ENCODE measurements around the gene PSRC1.
A peak's percentile ranks its signal among the peaks of the same experiment; 100 is the strongest.

PSRC1 gene

DNA sequence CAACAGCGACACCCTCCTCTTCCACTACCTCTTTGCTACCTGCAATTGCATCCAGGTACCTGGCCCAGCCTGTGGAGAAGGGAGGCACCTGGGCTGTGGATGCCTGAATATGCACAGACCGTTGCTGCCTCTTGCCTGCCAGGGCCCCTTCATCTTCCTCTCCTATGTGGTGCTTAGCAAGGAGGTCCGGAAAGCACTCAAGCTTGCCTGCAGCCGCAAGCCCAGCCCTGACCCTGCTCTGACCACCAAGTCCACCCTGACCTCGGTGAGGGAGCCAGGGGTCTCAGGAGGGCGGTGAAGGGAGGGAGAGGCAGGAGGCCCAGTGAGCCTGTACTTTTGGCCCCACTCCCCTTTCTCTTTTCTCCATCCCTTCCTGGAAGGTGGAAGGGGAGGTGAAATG lies 11.5 kb downstream of the PSRC1 start:
- no peak for DNase-seq

DNA sequence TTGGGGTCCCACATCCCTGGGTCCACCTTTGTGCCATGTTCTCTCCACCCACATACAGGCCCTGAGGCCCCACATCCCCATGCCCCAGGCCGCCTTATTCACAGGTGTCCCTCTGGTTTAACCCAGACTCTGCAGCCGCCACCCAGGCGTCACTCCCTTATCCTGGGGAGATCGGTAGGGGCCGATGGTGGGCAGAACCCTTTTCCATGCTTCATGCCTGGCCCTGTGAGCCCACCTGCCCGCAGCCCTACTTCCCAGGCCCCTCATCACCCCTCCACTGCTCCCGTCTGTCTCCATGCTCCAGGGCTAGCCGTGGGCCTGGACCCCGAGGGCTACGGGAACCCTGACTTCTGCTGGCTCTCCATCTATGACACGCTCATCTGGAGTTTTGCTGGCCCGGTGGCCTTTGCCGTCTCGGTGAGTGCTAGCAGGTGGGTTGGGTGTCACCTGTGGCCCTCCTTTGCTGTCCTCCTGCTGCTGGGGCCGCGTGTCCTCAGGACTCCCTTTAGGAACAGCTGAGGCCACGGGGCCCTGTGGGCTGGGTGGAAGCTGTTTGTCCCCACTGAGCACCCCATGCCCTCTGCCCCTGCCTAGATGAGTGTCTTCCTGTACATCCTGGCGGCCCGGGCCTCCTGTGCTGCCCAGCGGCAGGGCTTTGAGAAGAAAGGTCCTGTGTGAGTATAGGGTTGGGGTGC lies 12.2 kb downstream of the PSRC1 start:
- no peak for DNase-seq

DNA sequence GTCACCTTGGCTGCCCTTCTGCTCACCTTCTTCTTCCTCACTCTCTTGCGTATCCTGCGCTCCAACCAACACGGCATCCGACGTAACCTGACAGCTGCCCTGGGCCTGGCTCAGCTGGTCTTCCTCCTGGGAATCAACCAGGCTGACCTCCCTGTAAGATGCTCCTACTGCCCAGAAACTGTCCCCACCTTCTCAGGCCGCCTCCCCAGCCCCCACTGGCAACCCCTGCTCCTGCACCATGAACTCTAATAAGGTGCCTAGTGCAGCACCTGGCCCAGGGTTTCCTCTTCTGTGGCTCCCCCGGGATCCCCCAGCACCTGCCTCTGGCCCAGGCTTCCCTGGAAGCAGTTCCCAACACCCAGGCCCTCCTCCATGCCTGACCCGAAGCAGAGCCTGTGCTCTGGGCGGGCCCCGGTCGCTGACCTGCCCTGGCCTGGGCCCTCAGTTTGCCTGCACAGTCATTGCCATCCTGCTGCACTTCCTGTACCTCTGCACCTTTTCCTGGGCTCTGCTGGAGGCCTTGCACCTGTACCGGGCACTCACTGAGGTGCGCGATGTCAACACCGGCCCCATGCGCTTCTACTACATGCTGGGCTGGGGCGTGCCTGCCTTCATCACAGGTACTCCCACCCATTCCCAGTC lies 12.8 kb downstream of the PSRC1 start:
- DNase-seq = no peak

DNA sequence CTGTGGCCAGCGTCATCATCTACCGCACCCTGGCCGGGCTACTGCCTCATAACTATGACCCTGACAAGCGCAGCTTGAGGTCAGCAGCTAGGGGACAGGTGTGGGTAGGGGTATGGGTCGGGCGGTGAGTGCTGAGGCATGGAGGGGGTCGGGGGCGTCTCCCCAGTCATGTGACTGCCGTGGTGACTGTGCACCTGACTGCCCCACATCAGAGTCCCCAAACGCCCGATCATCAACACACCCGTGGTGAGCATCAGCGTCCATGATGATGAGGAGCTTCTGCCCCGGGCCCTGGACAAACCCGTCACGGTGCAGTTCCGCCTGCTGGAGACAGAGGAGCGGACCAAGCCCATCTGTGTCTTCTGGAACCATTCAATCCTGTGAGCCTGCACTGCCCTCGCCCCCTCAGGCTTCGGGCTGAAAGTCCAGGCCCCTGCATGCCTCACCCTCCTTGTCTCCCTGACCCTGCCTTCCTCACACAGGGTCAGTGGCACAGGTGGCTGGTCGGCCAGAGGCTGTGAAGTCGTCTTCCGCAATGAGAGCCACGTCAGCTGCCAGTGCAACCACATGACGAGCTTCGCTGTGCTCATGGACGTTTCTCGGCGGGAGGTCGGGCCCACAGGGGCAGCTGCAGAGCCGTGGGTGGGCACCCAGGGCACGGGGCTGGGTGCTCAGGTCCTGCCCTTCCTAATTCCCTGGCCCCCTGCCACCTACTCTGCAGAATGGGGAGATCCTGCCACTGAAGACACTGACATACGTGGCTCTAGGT lies 13.5 kb downstream of the PSRC1 start:
- DNase-seq = no peak

DNA sequence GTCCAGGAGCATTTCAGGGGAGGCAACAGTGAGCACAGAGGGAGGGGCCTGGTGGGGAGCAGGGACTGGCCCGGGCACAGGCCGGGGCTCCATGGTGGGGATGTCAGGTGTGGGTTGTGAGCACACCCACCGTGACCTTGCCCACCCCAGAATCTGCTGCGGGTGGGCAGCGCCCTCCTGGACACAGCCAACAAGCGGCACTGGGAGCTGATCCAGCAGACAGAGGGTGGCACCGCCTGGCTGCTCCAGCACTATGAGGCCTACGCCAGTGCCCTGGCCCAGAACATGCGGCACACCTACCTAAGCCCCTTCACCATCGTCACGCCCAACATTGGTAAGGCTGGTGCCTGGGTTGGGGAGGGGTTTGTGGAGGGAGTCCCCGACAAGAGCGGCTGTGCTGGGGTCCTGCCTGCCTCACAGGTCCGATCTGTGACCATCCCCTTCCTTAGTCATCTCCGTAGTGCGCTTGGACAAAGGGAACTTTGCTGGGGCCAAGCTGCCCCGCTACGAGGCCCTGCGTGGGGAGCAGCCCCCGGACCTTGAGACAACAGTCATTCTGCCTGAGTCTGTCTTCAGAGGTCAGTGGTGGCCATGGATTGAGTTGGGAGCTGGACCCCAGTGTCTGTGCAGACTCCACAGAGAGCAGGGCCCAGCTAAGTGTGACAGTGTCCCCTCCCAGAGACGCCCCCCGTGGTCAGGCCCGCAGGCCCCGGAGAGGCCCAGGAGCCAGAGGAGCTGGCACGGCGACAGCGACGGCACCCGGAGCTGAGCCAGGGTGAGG lies 14.3 kb downstream of the PSRC1 start:
- DNase-seq = no peak

DNA sequence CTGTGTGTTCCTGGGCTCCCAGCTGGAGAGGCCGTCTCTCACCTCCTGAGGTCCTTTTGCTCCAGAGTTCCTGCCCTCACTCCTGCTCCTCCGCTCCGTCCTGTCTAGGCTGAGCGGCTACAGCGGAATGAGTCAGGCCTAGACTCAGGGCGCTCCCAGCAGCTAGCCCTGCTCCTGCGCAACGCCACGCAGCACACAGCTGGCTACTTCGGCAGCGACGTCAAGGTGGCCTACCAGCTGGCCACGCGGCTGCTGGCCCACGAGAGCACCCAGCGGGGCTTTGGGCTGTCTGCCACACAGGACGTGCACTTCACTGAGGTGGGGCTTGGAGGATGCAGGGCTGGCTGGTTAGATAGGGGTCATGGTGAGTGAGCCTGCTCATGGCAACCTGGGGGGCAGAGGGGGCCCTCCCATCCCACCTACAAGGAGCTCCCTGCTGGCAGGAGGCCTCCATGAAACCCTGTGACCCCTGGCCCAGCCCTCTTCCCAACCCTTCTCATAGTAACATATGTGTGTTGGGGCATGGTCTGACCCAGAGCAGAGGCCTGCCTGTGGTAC lies 15.1 kb downstream of the PSRC1 start:
- DNase-seq = no peak

DNA sequence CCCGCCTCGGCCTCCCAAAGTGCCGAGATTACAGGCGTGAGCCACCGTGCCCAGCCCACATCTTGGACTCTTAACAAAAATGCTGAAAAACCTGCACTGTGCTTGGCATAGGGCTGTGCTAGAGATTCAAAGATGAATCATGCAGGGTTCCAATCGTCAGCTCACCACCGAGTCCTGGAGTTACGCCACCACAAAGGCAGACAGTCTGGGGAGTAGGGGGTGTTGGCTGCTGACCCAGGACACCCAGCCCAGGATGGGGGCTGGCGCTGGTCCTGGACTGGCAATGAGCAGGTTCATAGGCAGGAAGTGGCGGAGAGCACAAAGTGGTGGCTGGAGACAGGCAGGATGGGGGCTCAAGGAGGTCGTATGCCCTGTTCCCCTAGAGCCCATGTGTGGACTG lies 16.0 kb downstream of the PSRC1 start:
- peak in 1 of 2 donors; percentile 31 for DNase-seq

DNA sequence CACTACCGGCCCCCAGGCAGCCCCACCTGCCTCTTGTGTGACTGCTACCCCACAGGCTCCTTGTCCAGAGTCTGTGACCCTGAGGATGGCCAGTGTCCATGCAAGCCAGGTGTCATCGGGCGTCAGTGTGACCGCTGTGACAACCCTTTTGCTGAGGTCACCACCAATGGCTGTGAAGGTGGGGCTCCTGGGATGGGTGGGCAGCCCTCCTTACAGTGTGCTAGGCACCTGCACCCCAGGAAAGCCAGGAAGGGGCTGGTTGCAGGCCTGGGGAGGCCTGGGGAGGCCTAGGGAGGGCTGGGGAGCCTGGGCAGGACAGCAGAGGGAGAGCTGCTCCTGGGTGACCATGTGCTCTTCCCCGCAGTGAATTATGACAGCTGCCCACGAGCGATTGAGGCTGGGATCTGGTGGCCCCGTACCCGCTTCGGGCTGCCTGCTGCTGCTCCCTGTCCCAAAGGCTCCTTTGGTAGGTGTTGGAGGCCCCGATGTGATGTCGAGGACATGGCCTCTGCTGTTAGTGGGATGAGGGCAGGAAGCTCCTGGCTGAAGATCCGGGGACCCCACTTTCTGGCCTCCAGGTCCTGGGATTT lies 17.1 kb downstream of the PSRC1 start:
- DNase-seq = no peak

DNA sequence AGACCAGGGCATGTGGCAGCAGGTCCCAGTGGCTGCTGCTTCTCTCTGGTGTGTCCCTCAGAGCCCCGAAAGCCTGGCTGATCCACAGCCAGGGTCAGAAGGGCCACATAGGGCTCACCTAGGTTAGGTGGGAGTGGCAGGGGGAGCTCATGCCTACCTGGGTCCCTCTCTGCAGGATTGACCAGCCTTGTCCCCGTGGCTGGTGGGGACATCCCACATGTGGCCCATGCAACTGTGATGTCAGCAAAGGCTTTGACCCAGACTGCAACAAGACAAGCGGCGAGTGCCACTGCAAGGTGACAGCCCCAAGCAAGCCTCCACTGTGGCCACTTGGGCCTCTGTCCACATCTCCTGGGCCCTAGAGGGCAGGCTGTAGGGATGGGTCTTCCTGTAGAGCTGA lies 17.9 kb downstream of the PSRC1 start:
- no peak for DNase-seq

DNA sequence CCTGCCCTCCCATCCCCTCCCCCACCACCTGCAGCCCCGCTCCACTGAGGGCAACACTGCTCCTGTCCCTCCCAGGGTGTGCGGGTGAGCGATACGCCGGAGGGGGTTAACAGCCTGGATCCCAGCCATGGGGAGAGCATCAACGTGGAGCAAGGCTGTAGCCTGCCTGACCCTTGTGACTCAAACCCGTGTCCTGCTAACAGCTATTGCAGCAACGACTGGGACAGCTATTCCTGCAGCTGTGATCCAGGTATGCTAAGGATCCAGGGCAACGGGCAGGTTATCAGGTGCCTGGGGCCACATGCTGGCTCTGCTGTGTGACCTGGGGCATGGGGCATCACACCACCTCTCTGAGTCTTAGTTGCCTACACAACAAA lies 18.6 kb downstream of the PSRC1 start:
- no peak for DNase-seq

DNA sequence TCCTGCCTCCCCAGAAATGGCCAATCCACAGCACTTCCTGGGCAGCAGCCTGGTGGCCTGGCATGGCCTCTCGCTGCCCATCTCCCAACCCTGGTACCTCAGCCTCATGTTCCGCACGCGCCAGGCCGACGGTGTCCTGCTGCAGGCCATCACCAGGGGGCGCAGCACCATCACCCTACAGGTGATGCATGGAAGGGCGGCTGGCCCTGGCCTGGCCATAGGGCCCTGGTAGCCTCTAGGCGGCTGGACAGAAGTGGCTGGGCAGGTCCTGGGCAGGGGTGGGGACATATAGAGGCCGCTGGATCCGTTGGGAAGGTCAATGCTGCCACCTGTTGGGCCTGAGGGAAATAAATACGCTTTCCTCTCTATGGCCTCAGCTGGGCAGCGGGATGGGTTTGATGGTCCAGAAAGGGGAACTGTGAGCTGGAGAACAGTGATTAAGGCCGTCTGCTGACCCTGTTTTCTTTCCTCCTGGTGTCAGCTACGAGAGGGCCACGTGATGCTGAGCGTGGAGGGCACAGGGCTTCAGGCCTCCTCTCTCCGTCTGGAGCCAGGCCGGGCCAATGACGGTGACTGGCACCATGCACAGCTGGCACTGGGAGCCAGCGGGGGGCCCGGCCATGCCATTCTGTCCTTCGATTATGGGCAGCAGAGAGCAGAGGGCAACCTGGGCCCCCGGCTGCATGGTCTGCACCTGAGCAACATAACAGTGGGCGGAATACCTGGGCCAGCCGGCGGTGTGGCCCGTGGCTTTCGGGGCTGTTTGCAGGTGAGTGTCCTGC lies 19.2 kb downstream of the PSRC1 start:
- DNase-seq = peak; percentile 87 to 92

DNA sequence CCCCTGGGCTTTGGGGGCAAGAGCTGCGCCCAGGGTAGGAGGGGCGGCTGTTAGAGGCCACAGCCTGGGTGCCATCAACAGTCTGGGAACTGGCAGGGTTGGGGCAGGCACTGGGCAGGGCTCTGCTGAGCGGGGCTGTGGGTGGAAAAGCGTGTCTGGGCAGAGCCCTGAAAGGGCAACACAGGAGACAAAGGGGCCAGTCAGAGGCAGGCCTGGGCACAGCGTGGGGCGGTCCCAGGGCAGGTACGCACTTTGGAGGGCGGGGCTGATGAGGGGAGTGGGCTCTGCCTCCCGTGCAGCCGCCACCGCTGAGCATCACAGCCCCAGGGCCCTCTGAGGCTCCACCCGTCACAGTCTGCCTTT lies 19.7 kb downstream of the PSRC1 start:
- no peak for DNase-seq

DNA sequence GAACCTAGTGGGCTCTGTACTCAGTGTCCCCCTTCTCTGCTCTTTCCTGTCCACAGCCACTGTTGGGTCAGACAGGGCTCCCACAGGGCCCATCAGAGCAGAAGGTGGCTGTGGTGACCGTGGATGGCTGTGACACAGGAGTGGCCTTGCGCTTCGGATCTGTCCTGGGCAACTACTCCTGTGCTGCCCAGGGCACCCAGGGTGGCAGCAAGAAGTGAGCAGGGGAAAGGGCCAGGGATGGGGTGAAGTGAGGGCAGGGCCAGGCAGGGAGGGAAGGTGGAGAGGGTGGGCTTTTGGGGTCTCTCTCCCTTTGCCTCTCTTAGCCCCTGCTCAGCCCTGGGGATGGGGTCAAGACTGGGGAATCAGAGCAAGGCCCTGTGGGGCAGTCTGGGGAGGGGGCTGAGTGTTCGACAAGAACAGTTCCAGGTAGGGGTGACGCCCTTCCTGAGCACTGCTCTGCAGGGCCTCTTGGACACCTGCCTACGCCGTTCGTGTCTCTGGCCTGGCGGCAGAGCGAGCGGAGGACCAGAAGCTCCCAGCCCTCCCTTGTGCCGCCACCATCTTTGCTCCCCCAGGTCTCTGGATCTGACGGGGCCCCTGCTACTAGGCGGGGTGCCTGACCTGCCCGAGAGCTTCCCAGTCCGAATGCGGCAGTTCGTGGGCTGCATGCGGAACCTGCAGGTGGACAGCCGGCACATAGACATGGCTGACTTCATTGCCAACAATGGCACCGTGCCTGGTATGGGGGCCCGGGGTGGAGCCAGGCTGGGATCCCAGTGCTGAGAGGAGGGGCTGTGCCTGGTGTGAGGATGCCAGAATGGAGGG lies 20.5 kb downstream of the PSRC1 start:
- no peak for DNase-seq

DNA sequence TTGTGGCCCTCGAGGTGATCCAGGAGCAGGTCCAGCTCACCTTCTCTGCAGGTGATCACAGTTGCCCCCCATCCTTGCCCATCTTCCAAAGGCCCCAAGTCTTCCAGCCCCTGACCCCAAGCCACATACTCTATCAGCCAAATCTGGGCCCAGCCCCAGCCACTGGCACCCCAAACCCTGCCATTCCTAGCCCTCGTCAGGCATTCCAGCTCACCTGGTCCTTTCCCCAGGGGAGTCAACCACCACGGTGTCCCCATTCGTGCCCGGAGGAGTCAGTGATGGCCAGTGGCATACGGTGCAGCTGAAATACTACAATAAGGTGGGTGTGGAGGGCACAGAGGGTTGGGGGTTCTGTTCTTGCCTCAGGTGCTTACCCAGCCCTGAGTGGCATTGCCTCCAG lies 21.4 kb downstream of the PSRC1 start:
- DNase-seq = no peak

DNA sequence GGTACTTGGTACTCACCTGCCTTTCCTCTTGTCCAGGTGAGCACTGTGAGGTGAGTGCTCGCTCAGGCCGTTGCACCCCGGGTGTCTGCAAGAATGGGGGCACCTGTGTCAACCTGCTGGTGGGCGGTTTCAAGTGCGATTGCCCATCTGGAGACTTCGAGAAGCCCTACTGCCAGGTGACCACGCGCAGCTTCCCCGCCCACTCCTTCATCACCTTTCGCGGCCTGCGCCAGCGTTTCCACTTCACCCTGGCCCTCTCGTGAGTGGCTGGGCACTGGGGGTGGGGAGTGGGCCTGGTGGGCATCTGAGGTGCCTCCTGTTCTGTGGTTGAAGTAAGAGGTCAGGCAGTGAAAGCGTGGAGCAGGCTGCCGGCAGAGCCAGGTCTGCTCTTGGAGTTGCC lies 21.9 kb downstream of the PSRC1 start:
- no peak for DNase-seq

DNA sequence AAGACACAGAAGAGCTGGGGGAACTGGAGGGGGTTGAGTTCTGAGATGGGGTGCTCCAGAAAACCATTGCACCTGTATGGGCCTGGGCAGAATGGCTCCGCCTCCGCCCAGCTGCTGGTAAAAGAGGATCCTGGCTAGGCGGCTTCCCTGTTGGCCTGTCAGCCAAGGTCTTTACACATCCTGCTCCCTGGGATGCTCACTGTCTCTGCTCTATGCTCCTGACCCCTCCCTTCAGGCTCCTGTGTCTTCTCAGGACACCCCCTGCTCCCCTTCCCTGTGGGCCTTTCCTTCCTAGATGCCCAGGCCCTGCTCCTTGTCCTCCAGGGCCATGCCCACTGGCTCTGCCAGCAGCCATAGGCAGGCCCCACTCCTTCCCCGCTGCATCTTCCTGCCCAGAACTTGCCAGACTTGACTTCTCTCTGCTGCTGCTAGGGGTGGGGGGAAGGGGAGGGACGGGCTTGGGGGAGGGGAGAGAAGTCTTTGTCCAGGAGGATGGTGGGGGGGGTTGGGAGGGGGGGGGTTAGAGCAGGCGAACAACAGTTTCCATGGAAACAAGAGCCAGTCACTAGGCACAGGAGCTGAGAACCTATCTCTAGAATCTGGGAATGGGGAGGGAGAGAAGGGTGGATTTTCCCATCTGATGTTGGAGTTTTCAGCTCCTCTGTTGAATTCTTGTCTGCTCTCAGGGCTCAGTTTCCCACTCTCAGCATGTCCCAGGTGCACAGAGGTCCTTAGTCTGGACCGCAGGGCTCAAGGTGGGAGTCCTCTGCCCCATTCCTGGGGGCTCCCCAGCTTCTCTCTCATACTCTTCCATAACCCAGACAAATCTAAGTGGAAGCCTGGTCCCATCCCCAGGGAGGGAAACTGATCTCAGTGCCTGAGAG lies 23.0 kb downstream of the PSRC1 start:
- DNase-seq = no peak

DNA sequence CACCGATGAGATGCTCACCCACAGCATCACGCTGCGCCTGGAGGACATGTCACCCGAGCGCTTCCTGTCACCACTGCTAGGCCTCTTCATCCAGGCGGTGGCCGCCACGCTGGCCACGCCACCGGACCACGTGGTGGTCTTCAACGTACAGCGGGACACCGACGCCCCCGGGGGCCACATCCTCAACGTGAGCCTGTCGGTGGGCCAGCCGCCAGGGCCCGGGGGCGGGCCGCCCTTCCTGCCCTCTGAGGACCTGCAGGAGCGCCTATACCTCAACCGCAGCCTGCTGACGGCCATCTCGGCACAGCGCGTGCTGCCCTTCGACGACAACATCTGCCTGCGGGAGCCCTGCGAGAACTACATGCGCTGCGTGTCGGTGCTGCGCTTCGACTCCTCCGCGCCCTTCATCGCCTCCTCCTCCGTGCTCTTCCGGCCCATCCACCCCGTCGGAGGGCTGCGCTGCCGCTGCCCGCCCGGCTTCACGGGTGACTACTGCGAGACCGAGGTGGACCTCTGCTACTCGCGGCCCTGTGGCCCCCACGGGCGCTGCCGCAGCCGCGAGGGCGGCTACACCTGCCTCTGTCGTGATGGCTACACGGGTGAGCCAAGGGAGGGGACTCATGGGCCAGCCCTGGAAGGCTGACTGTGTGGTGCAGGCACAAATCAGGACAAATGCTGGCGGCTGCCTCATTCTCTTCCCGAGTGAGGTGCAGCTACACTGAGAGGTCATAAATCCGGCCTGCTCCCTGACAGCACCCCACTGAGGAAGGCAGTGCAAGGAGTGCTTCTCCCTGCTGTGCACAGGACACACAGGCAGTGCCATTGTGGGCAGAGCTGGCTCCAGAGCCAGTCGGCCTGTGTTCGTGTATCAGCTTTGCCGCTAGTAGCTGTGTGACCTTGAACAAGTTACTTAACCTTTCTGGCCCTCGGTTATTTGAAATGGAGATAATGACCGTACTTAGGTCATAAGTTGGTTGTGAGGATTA lies 24.2 kb downstream of the PSRC1 start:
- DNase-seq = no peak

DNA sequence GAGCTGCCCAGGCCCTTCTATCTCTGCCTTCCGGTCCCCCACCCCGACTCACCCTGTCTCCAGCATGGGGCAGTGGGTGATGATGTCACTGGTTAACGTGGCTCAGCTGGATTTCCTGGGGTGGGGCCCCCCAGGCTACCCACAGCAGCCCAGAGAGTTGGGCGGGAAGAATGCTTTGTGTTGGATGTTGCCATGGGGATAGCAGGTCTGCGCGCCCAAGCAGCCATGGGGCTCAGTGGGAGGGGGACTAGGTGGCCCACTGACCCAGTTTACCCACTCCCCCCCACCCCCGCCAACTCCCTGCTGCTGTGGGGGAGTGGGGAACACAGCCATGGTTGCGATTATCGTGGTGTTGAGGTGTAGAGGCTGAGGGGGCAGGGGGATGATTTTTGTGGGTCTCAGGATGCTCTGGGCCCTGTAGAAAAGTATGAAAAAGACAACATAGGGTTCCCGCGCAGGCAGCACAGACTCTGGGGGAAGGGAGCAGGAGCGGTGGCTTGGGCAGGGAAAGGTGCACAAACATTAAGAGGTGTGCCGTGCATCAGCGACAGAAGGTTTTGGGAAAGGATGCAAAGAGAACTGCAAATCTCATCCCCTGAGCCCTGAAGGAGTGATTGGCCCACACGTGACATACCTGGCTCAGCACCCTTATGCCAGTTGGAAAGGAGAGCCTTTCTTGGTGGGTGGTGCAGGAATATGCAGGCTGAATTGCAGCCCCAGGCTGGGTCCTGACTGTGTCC lies 25.1 kb downstream of the PSRC1 start:
- no peak for DNase-seq
